ENCODE data around the gene RLBP1. TPM values are rescaled to one million over a fixed set of nuclear protein-coding genes. Genes with fewer than 3 reads are reported as not detected.
"Not testable (repeated sequence)": the region's sequence is repeated elsewhere in the genome, so short reads cannot be mapped to it uniquely, and the experiment has no call there.

The RLBP1 gene
- polyA plus RNA-seq (2013, experiment 1 of 2), result not detected
- polyA plus RNA-seq (2013, experiment 2 of 2), result not detected

GRCh38 chr15:89221543-89221942, at the start of gene RLBP1:
Gene RLBP1 (minus strand): TSS chr15:89221579. CDS start chr15:89218975, 2,604 bp downstream.
- Histone ChIP-seq H3K36me3 (ENCODE audit: control insufficient read depth, insufficient read depth, low read length) (no peaks in the 10 kb centered on the region), H3K9me3 (ENCODE audit: control insufficient read depth, low read length) (no peaks in the 10 kb centered on the region), H3K4me1 (ENCODE audit: control insufficient read depth, insufficient read depth, low read length, poor library complexity, severe bottlenecking) (no peaks in the 10 kb centered on the region), H3K4me3 (ENCODE audit: extremely low read depth, insufficient read depth, low read length, poor library complexity, severe bottlenecking) (no peak within 1 kb of the TSS), H3K27ac (ENCODE audit: low read depth, low read length, severe bottlenecking) (no peak within 1 kb of the TSS)
- 88 to 93% methylated on average over 3 to 7 of the region's 11 CpGs for WGBS, 2 experiments (ENCODE audit: insufficient coverage in 2 of 2)

GRCh38 chr15:89250142-89250541, 28.8 kb upstream of the RLBP1 start:
- H3K27ac ChIP-seq (ENCODE audit: low read depth, low read length, severe bottlenecking); H3K4me3 ChIP-seq (ENCODE audit: extremely low read depth, insufficient read depth, low read length, poor library complexity, severe bottlenecking); H3K4me1 ChIP-seq (ENCODE audit: control insufficient read depth, insufficient read depth, low read length, poor library complexity, severe bottlenecking); H3K9me3 ChIP-seq (ENCODE audit: control insufficient read depth, low read length): not testable (repeated sequence)
- H3K36me3 ChIP-seq (ENCODE audit: control insufficient read depth, insufficient read depth, low read length), result peaks cover 66% of the 10 kb centered on the region
- no CpG with 5 or more reads among the region's 5 CpGs for WGBS, 2 experiments (ENCODE audit: insufficient coverage in 2 of 2)

DNA sequence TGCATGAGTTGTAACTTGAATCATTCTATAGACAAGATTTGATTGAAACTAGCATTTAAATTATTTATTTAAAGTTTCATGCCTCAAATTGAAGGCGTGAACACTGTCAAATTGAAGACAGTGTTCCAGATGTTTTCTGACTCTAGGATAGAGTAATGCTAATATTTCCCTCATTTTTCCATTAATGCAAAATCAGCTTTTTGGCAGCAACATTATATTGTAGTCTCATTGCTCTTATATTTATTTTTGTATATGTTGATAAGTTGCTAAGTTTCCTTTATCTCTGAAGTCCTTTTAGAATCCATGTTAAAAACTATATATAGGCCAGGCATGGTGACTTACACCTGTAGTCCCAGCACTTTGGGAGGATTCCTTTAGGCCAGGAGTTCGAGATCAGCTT, 27.2 kb upstream of the RLBP1 start:
- H3K4me1 ChIP-seq (ENCODE audit: control insufficient read depth, insufficient read depth, low read length, poor library complexity, severe bottlenecking), result peaks cover 7% of the 10 kb centered on the region
- H3K9me3 ChIP-seq (ENCODE audit: control insufficient read depth, low read length), result peaks cover 5% of the 10 kb centered on the region
- no peak overlapping the region for H3K27ac ChIP-seq (ENCODE audit: low read depth, low read length, severe bottlenecking)
- H3K4me3 ChIP-seq (ENCODE audit: extremely low read depth, insufficient read depth, low read length, poor library complexity, severe bottlenecking), result no peak overlapping the region
- WGBS, 2 experiments (ENCODE audit: insufficient coverage in 2 of 2), result 89 to 100% methylated on average over 1 of the region's 2 CpGs
- H3K36me3 ChIP-seq (ENCODE audit: control insufficient read depth, insufficient read depth, low read length), result peaks cover 53% of the 10 kb centered on the region

DNA sequence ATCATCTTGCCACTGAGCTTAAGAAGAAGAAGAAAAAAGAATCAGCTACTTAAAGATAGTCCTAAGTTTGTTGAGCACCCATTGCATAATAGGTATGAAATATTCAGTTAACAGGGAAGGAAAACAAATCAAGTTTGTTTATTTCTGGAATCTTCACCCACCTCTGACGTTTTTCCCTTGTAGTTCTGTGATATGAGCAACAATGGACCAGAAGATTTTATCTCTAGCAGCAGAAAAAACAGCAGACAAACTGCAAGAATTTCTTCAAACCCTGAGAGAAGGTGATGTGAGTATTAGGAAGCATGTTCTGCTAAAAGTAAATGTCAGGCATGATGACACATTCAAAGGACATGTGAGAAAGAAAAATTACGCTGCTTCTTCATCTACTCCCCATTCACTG, 26.1 kb upstream of the RLBP1 start:
- peaks cover 5% of the 10 kb centered on the region for H3K9me3 ChIP-seq (ENCODE audit: control insufficient read depth, low read length)
- 100% methylated on average over 1 of the region's 2 CpGs; no CpG with 5 or more reads in 1 of the 2 experiments for WGBS, 2 experiments (ENCODE audit: insufficient coverage in 2 of 2)

DNA sequence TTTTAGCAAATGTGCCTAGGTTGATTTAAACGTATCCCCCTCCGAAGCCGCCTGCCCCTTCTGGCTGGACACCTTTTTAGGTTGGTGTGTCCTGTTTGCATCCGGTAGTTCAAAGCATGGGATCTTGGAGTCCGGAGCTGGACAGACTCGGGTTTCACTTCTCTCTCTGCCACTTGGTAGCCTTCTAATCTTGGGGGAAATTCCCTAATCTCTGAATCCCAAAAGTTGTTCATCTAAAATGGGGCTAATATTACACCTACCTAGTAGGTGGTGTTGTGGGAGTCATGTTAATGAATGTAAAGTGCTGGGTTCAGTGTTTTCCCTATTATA, 23.2 kb upstream of the RLBP1 start:
- H3K9me3 ChIP-seq (ENCODE audit: control insufficient read depth, low read length), result peaks cover 5% of the 10 kb centered on the region
- H3K36me3 ChIP-seq (ENCODE audit: control insufficient read depth, insufficient read depth, low read length), result peaks cover 37% of the 10 kb centered on the region
- peaks cover 7% of the 10 kb centered on the region for H3K4me1 ChIP-seq (ENCODE audit: control insufficient read depth, insufficient read depth, low read length, poor library complexity, severe bottlenecking)
- peak overlapping the region; percentile 83 for H3K4me3 ChIP-seq (ENCODE audit: extremely low read depth, insufficient read depth, low read length, poor library complexity, severe bottlenecking)
- H3K27ac ChIP-seq (ENCODE audit: low read depth, low read length, severe bottlenecking), result no peak overlapping the region
- 0% methylated on average over 4 to 6 of the region's 6 CpGs for WGBS, 2 experiments (ENCODE audit: insufficient coverage in 2 of 2)

More for the DNA sequence above, 26.1 kb upstream of the RLBP1 start:
- H3K27ac ChIP-seq (ENCODE audit: low read depth, low read length, severe bottlenecking), result no peak overlapping the region
- H3K36me3 ChIP-seq (ENCODE audit: control insufficient read depth, insufficient read depth, low read length), result peaks cover 53% of the 10 kb centered on the region
- H3K4me1 ChIP-seq (ENCODE audit: control insufficient read depth, insufficient read depth, low read length, poor library complexity, severe bottlenecking), result peaks cover 7% of the 10 kb centered on the region
- no peak overlapping the region for H3K4me3 ChIP-seq (ENCODE audit: extremely low read depth, insufficient read depth, low read length, poor library complexity, severe bottlenecking)

GRCh38 chr15:89243691-89244573, 22.6 kb upstream of the RLBP1 start, which contains the start of gene FANCI:
Gene FANCI (plus strand): TSS chr15:89243979. CDS start chr15:89247648, 3,669 bp downstream.
- 0% methylated on average over 44 to 61 of the region's 69 CpGs for WGBS, 2 experiments (ENCODE audit: insufficient coverage in 2 of 2)
- peak within 1 kb of the TSS; percentile 83 for H3K4me3 ChIP-seq (ENCODE audit: extremely low read depth, insufficient read depth, low read length, poor library complexity, severe bottlenecking)
- peaks cover 31% of the 10 kb centered on the region for H3K36me3 ChIP-seq (ENCODE audit: control insufficient read depth, insufficient read depth, low read length)
- peaks cover 7% of the 10 kb centered on the region for H3K4me1 ChIP-seq (ENCODE audit: control insufficient read depth, insufficient read depth, low read length, poor library complexity, severe bottlenecking)
- peaks cover 5% of the 10 kb centered on the region for H3K9me3 ChIP-seq (ENCODE audit: control insufficient read depth, low read length)
- H3K27ac ChIP-seq (ENCODE audit: low read depth, low read length, severe bottlenecking), result no peak within 1 kb of the TSS

DNA sequence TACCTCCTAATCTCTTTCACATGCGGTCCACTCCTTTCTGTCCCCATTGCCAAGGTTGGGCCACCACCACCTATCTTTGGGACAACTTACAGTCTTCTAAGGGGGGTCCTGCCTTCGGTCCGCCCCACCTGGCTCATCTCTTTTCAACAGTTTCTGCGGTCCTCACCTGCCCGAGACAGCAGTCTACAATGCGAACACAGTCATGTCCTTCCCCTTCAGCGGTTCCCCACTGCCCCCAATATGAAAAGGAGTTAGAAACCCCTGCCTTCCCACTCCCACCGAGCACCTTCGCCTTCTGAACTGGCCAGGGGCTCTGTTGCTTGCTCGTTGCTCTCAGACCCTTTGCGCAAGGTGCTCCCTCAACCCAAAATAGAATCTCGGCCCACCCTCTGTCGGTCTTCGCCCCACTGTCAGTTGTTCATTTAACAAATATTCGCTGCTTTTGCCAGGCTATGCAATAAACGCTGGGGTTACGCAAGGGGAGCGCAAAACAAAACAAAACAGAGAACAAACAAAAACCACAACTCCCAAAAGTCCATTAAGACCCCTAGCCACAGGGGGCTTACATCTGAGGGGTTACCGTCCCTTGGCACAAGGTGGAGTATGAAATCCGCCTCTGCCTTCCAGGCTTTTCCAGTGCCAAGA, 21.8 kb upstream of the RLBP1 start:
- peaks cover under 1% of the 10 kb centered on the region for H3K9me3 ChIP-seq (ENCODE audit: control insufficient read depth, low read length)
- peaks cover 24% of the 10 kb centered on the region for H3K36me3 ChIP-seq (ENCODE audit: control insufficient read depth, insufficient read depth, low read length)
- H3K4me1 ChIP-seq (ENCODE audit: control insufficient read depth, insufficient read depth, low read length, poor library complexity, severe bottlenecking), result peaks cover 7% of the 10 kb centered on the region
- peak overlapping the region; percentile 83 for H3K4me3 ChIP-seq (ENCODE audit: extremely low read depth, insufficient read depth, low read length, poor library complexity, severe bottlenecking)
- H3K27ac ChIP-seq (ENCODE audit: low read depth, low read length, severe bottlenecking), result no peak overlapping the region
- WGBS, 2 experiments (ENCODE audit: insufficient coverage in 2 of 2), result 84 to 87% methylated on average over 16 of the region's 20 CpGs

DNA sequence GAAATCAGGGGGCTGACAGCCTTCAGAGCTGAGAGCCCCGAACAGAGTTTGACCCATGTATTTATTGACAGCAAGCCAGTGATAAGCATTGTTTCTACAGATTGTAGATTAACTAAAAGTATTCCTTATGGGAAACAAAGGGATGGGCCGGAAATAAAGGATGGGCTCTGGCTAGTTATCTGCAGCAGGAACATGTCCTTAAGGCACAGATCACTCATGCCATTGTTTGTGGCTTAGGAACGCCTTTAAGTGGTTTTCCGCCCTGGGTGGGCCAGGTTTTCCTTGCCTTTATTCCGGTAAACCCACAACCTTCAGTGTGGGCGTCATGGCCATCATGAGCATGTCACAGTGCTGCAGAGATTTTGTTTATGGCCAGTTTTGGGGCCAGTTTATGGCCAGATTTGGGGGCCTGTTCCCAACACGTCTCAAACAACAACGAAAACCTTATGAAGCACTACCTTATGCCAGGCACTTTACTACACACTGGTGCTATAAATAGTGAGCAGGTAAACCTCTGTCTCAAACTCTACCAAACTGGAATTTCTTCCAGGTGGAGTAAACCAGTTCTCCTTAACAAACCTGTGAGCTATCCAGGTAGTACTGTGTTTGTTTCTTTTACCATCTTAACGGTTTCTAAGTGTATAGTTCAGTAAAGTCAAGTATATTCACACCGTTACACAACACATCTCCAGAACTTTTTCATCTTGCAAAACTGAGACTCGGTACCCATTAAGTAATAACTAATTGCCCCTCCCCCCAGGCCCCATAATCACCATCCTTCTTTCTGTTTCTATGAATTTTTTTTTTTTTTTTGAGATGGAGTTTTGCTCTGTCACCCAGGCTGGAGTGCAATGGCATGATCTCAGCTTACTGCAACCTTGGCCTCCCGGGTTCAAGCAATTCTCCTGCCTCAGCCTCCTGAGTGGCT, 18.8 kb upstream of the RLBP1 start:
- H3K4me1 ChIP-seq (ENCODE audit: control insufficient read depth, insufficient read depth, low read length, poor library complexity, severe bottlenecking); H3K9me3 ChIP-seq (ENCODE audit: control insufficient read depth, low read length); H3K27ac ChIP-seq (ENCODE audit: low read depth, low read length, severe bottlenecking); H3K36me3 ChIP-seq (ENCODE audit: control insufficient read depth, insufficient read depth, low read length); H3K4me3 ChIP-seq (ENCODE audit: extremely low read depth, insufficient read depth, low read length, poor library complexity, severe bottlenecking): not testable (repeated sequence)
- WGBS, 2 experiments (ENCODE audit: insufficient coverage in 2 of 2), result 93 to 96% methylated on average over 8 to 11 of the region's 12 CpGs

GRCh38 chr15:89231832-89232231, 10.5 kb upstream of the RLBP1 start:
- Histone ChIP-seq H3K27ac (ENCODE audit: low read depth, low read length, severe bottlenecking) (no peak overlapping the region), H3K36me3 (ENCODE audit: control insufficient read depth, insufficient read depth, low read length) (no peaks in the 10 kb centered on the region), H3K4me1 (ENCODE audit: control insufficient read depth, insufficient read depth, low read length, poor library complexity, severe bottlenecking) (no peaks in the 10 kb centered on the region), H3K4me3 (ENCODE audit: extremely low read depth, insufficient read depth, low read length, poor library complexity, severe bottlenecking) (no peak overlapping the region), H3K9me3 (ENCODE audit: control insufficient read depth, low read length) (no peaks in the 10 kb centered on the region)

DNA sequence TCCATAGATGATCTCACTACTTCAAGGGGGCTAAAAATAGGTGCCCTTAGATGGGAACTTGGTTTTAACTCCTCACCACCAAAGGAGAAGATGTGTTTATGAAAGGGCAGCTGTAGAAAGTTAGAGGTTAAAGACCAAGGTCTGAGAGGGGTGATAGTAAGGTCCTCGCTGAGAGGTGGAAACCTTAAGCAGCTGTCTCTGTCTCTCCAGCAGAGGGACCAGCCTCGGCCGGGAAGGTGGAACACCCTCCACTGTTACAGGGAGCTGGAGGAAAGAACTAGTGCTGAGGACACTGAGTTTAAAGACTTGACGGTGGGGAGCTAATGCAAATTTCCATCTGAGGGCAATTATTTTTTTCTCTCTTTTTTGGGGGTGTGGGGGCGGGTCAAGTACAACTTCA, 8.9 kb upstream of the RLBP1 start:
- no peak overlapping the region for H3K27ac ChIP-seq (ENCODE audit: low read depth, low read length, severe bottlenecking)
- no peaks in the 10 kb centered on the region for H3K36me3 ChIP-seq (ENCODE audit: control insufficient read depth, insufficient read depth, low read length)
- H3K9me3 ChIP-seq (ENCODE audit: control insufficient read depth, low read length), result no peaks in the 10 kb centered on the region
- no peak overlapping the region for H3K4me3 ChIP-seq (ENCODE audit: extremely low read depth, insufficient read depth, low read length, poor library complexity, severe bottlenecking)
- WGBS, 2 experiments (ENCODE audit: insufficient coverage in 2 of 2), result 59 to 73% methylated on average over 4 of the region's 5 CpGs
- H3K4me1 ChIP-seq (ENCODE audit: control insufficient read depth, insufficient read depth, low read length, poor library complexity, severe bottlenecking), result no peaks in the 10 kb centered on the region
